K562 (cell line): ENCODE measurements around the gene TULP1. TPM values are rescaled to one million over a fixed set of nuclear protein-coding genes. Genes with fewer than 3 reads are reported as not detected.

Source experiments
- ATAC-seq: fragments of 200-7000 bp; cut with Tn5 transposase; 3 replicates; pipeline ENCODE4 v1.9.1; 2020; ENCODE audit warnings: moderate library complexity
- BruUV-seq: library from RNA; stranded (reverse); fragments of 400-500 nt; replicated peaks from 2 replicates; lab custom pipeline; 2021; lab: Mats Ljungman, UMichigan
- CTCF ChIA-PET: fragments of 300-600 bp; formaldehyde crosslinking; extraction: SDS; loops from one replicate; lab custom pipeline; 2021; ENCODE audit warnings: low intra/inter-chr PET ratio; lab: Yijun Ruan, JAX
- POLR2A ChIA-PET: fragments of 300-600, 350-650 bp; sonication (Branson Sonifier 250); formaldehyde crosslinking; extraction: SDS; loops from one replicate; lab custom pipeline; 2021; ENCODE audit warnings: antibody characterized with exemption, inconsistent platforms; lab: Yijun Ruan, JAX
- DNase-seq, 4 experiments: peaks; one replicate each; pipeline versions ENCODE4 v3.0.0 to v3.0.0-alpha.2; 2011 to 2018; ENCODE audit warnings: low spot score in 3 of 4, mixed read lengths in 3 of 4; ENCODE audit errors: extremely low read depth in 1 of 4
- FAIRE-seq: peaks from 2 replicates; lab custom pipeline; 2011; peaks lifted over from hg19 to GRCh38; lab: Jason Lieb, UNC
- H2AFZ ChIP-seq: 2 replicates; pipeline ENCODE4 v1.6.0; 2011; ENCODE audit warnings: low read depth, low read length, control low read depth, inconsistent platforms
- H3K27ac ChIP-seq: fragments of 200-600 bp; 3 replicates; pipeline ENCODE4 v1.8.0; 2011; ENCODE audit warnings: low read depth, mild to moderate bottlenecking, control low read depth, inconsistent platforms, low read length, moderate library complexity, mixed read lengths; ENCODE audit errors: extremely low read depth
- H3K27me3 ChIP-seq, 2 experiments: fragments of 300-600 bp in 1 of 2; 2 replicates in 1 of 2; 3 replicates in 1 of 2; pipeline versions ENCODE4 v1.6.0 to v1.8.0; 2011; ENCODE audit warnings: inconsistent platforms in 2 of 2, low read length in 2 of 2, mild to moderate bottlenecking in 1 of 2, mixed read lengths in 1 of 2, moderate library complexity in 1 of 2; ENCODE audit not compliant: control insufficient read depth in 2 of 2, insufficient read depth in 2 of 2
- H3K36me3 ChIP-seq: fragments of 300-600 bp; 3 replicates; pipeline ENCODE4 v1.8.0; 2011; ENCODE audit warnings: mild to moderate bottlenecking, low read length, inconsistent platforms; ENCODE audit not compliant: control insufficient read depth, insufficient read depth
- H3K4me1 ChIP-seq, 2 experiments: fragments of 200-600 bp in 1 of 2; replicated peaks in 1 of 2; 2 replicates in 1 of 2; 3 replicates in 1 of 2; pipeline versions ENCODE4 v1.5.1 to v1.8.0; 2011; ENCODE audit warnings: inconsistent platforms in 2 of 2, low read length in 2 of 2, mild to moderate bottlenecking in 1 of 2, mixed read lengths in 1 of 2, moderate library complexity in 1 of 2; ENCODE audit not compliant: control insufficient read depth in 2 of 2, insufficient read depth in 2 of 2
- H3K4me2 ChIP-seq: 2 replicates; pipeline ENCODE4 v1.6.1; 2011; ENCODE audit warnings: low read length, control low read depth, inconsistent platforms, mixed read lengths; ENCODE audit not compliant: insufficient read depth
- H3K4me3 ChIP-seq: fragments of 200-600 bp; sonication (generic), shearing (Covaris generic); 2 replicates; pipeline ENCODE4 v1.5.1; 2016; ENCODE audit warnings: control low read depth, inconsistent platforms
- H3K79me2 ChIP-seq: fragments of 200-600 bp; 3 replicates; pipeline ENCODE4 v1.8.0; 2011; ENCODE audit warnings: low read length, inconsistent platforms; ENCODE audit not compliant: control insufficient read depth, insufficient read depth
- H3K9ac ChIP-seq, 2 experiments: 2 replicates each; pipeline versions ENCODE4 v1.6.0 to v1.6.1; 2011; ENCODE audit warnings: low read depth in 2 of 2, low read length in 2 of 2, control low read depth in 1 of 2, inconsistent platforms in 1 of 2, mild to moderate bottlenecking in 1 of 2, mixed read lengths in 1 of 2; ENCODE audit not compliant: insufficient read depth in 1 of 2
- H3K9me1 ChIP-seq: one replicate; pipeline ENCODE4 v1.6.0; 2011; ENCODE audit warnings: inconsistent platforms, mild to moderate bottlenecking, low read length, moderate library complexity; ENCODE audit not compliant: control insufficient read depth, insufficient read depth
- H3K9me3 ChIP-seq: replicated peaks from 2 replicates; pipeline ENCODE4 v1.5.1; 2011; ENCODE audit warnings: low read depth, low read length, inconsistent platforms; ENCODE audit not compliant: control insufficient read depth, insufficient read depth
- H4K20me1 ChIP-seq: replicated peaks from 2 replicates; pipeline ENCODE4 v1.6.1; 2011; ENCODE audit warnings: low read length, inconsistent platforms, mixed read lengths; ENCODE audit not compliant: control insufficient read depth, insufficient read depth
- BCOR ChIP-seq: fragments of 450-650 bp; IDR thresholded peaks from 2 replicates; pipeline ENCODE4 v1.6.1; 2016
- BMI1 ChIP-seq: fragments of 150-350 bp; IDR thresholded peaks from 2 replicates; pipeline ENCODE4 v1.6.1; 2014; ENCODE audit warnings: low read length
- BRF2 ChIP-seq: IDR thresholded peaks from 3 replicates; pipeline ENCODE4 v1.6.1; 2011; ENCODE audit warnings: borderline replicate concordance, mild to moderate bottlenecking; ENCODE audit not compliant: insufficient read length, insufficient read depth
- ELF2 ChIP-seq: fragments of 250-450 bp; sonication (Bioruptor Pico); IDR thresholded peaks from 2 replicates; pipeline ENCODE4 v1.5.0; 2021; ENCODE audit warnings: mild to moderate bottlenecking
- GMEB1 ChIP-seq: fragments of 250-450 bp; sonication (Bioruptor Pico); IDR thresholded peaks from 2 replicates; pipeline ENCODE4 v1.4.0; 2020; ENCODE audit warnings: mild to moderate bottlenecking
- HNRNPLL ChIP-seq: fragments of 200-400 bp; formaldehyde crosslinking; IDR thresholded peaks from 2 replicates; pipeline ENCODE4 v1.6.1; 2017; ENCODE audit warnings: low read length, low read depth, mild to moderate bottlenecking; ENCODE audit not compliant: poor library complexity, severe bottlenecking
- NCOA2 ChIP-seq, 2 experiments: fragments of 450-650 bp; IDR thresholded peaks; 2 replicates each; pipeline ENCODE4 v1.6.1; 2018; ENCODE audit warnings: mild to moderate bottlenecking in 2 of 2, moderate library complexity in 1 of 2; ENCODE audit not compliant: partially characterized antibody in 2 of 2
- NFYB ChIP-seq: IDR thresholded peaks from 2 replicates; pipeline ENCODE4 v1.6.1; 2011; ENCODE audit warnings: mild to moderate bottlenecking, moderate library complexity; ENCODE audit not compliant: insufficient read length; ENCODE audit errors: extremely low read depth
- PKNOX1 ChIP-seq: fragments of 450-650 bp; IDR thresholded peaks from 2 replicates; pipeline ENCODE4 v1.6.1; 2016
- RBM22 ChIP-seq: fragments of 200-400 bp; formaldehyde crosslinking; IDR thresholded peaks from 2 replicates; pipeline ENCODE4 v1.6.1; 2018; ENCODE audit warnings: low read length, low read depth; ENCODE audit not compliant: poor library complexity, severe bottlenecking
- RBM25 ChIP-seq: fragments of 200-400 bp; formaldehyde crosslinking; IDR thresholded peaks from 2 replicates; pipeline ENCODE4 v1.6.1; 2018; ENCODE audit warnings: low read length, low read depth, moderate library complexity; ENCODE audit not compliant: severe bottlenecking
- TAF15 ChIP-seq: fragments of 200-400 bp; formaldehyde crosslinking; IDR thresholded peaks from 2 replicates; pipeline ENCODE4 v1.6.1; 2017; ENCODE audit warnings: mild to moderate bottlenecking, low read depth, low read length, moderate library complexity
- TAF7 ChIP-seq: fragments of 450-650 bp; IDR thresholded peaks from 2 replicates; pipeline ENCODE4 v1.6.1; 2016; ENCODE audit warnings: missing genetic modification characterization, missing compliant biosample characterization
- ZBTB1 ChIP-seq: sonication (generic); formaldehyde crosslinking; IDR thresholded peaks from 2 replicates; pipeline ENCODE4 v1.8.1; 2023; ENCODE audit warnings: missing genetic modification reagents, low read depth, mild to moderate bottlenecking, borderline replicate concordance
- ZFP36 ChIP-seq: fragments of 150-350 bp; IDR thresholded peaks from 2 replicates; pipeline ENCODE4 v1.6.1; 2018; ENCODE audit warnings: low read length, low read depth; ENCODE audit not compliant: partially characterized antibody
- ZNF133 ChIP-seq: fragments of 250-450 bp; sonication (Bioruptor Pico); IDR thresholded peaks from 2 replicates; pipeline ENCODE4 v1.4.0; 2020; ENCODE audit warnings: mild to moderate bottlenecking
- ZNF384 ChIP-seq: IDR thresholded peaks from 2 replicates; pipeline ENCODE4 v1.6.1; 2012; ENCODE audit warnings: low read depth, low read length, improper control_type of control experiment
- ZNF436 ChIP-seq: fragments of 250-450, 450-650 bp; sonication (Bioruptor Pico); formaldehyde crosslinking; IDR thresholded peaks from 2 replicates; pipeline ENCODE4 v1.7.0; 2020; ENCODE audit warnings: mild to moderate bottlenecking
- ZNF717 ChIP-seq: fragments of 250-450 bp; sonication (Bioruptor Pico); IDR thresholded peaks from 2 replicates; pipeline ENCODE4 v1.5.0; 2021
- ZSCAN32 ChIP-seq: fragments of 450-650 bp; formaldehyde crosslinking; IDR thresholded peaks from 2 replicates; pipeline ENCODE4 v1.4.0; 2020; ENCODE audit warnings: mild to moderate bottlenecking, moderate library complexity
- WGBS: fragments of 100-300 bp; shearing (Covaris generic); methylation state at CpG from one replicate; pipeline ENCODE4 v1.1.6; 2016; ENCODE audit warnings: low coverage, mixed read lengths; ENCODE audit not compliant: insufficient coverage; ENCODE audit errors: missing lambda C conversion rate; 5-methylcytosine and 5-hydroxymethylcytosine counted together
- in situ Hi-C: fragments of 300-500 bp; cut with MboI; formaldehyde crosslinking; loops from 4 replicates; pipeline ENCODE4 v1.15.0; 2018; ENCODE audit warnings: inconsistent platforms, mixed read lengths
- intact Hi-C: fragments of 100-400 bp; cut with micrococcal nuclease; formaldehyde crosslinking; loops from 2 replicates; pipeline ENCODE4 v1.14.2; 2022
- polyA plus RNA-seq, 8 experiments: library from polyadenylated mRNA; depleted of rRNA in 4 of 8; stranded (reverse) in 5 of 8; unstranded in 3 of 8; fragments of >200 nt; fragmentation: Nextera tagmentation in 2 of 8; fragmentation: Illumina TruSeq in 1 of 8; extraction: Ambion mirVana in 2 of 8; extraction: Trizol in 1 of 8; gene quantifications; 2 replicates each; pipeline versions ENCODE4 v1.2.1 to v1.2.3, GENCODE V29; 2011 to 2014; ENCODE audit warnings: inconsistent platforms in 1 of 8, missing spikeins in 1 of 8
- total RNA-seq, 7 experiments: library from RNA; depleted of rRNA in 6 of 7; stranded (reverse); fragments of >200 nt in 6 of 7; fragmentation: Illumina TruSeq in 2 of 7; extraction: Trizol in 2 of 7; gene quantifications; 2 replicates each; pipeline versions ENCODE4 v1.2.1 to v1.2.3, GENCODE V29; 2011 to 2021; ENCODE audit warnings: low replicate concordance in 1 of 7

Gene TULP1
- total and polyA plus RNA-seq, 9 of the 15 experiments (the other 6 are each of a cell fraction or from before 2014, with no cell fraction given), result 0.06 to 0.17 (median 0.09) TPM; not detected in 6

GRCh38 chr6:35483893-35484645 is 28.6 kb downstream of the TULP1 start:
- no peaks in the 10 kb centered on the region for H3K9me1 ChIP-seq
- H3K9me3 ChIP-seq, result no peaks in the 10 kb centered on the region
- H3K9ac ChIP-seq, result peak overlapping the region in 1 of 2 experiments; percentile 46; a peak in 2 of 4 replicates
- POLR2A ChIA-PET, result interaction anchor here (0.5 to 9.5 kb wide), 4 partner anchors 9 to 278 kb away, joined by 3 to 167 read pairs (median 4); partner anchors contain the start of gene RPL10A
- no peaks in the 10 kb centered on the region for H3K27me3 ChIP-seq
- H3K27ac ChIP-seq, result no peak overlapping the region
- peaks cover under 1% of the 10 kb centered on the region; the same call in 1 of the 3 replicates for H3K79me2 ChIP-seq
- DNase-seq, result no peak
- FAIRE-seq, result no peak
- no TSS peak for BruUV-seq
- CTCF ChIA-PET, result no interaction called here
- no peak overlapping the region for H3K4me3 ChIP-seq
- intact Hi-C loops (no loop called here), in situ Hi-C loops (no loop called here)
- no peak overlapping the region for H3K4me2 ChIP-seq
- no peak for ATAC-seq
- WGBS, result 76% methylated on average over 13 of the region's 13 CpGs
- H4K20me1 ChIP-seq, result peaks cover 11% of the 10 kb centered on the region; the same call in 1 of the 2 replicates
- no peak overlapping the region for H2AFZ ChIP-seq
- no peaks in the 10 kb centered on the region; the same call in 2 of the 3 replicates for H3K36me3 ChIP-seq
- peaks cover 23 to 37% of the 10 kb centered on the region in 2 experiments for H3K4me1 ChIP-seq
- TF ChIP-seq ZNF717 (no peak), ELF2 (no peak), NCOA2 (IDR thresholded peaks at IDR 0.05; ENCODE audit: partially characterized antibody in 2 of 2) (no peak), TAF15 (no peak), ZNF436 (CRISPR knock-in tag) (0 out of 2 replicates have a peak, but pooled peaks have one; percentile 65), RBM22 (no peak), BRF2 (no peak), ZNF133 (CRISPR knock-in tag) (no peak), ZNF384 (no peak), ZSCAN32 (no peak), PKNOX1 (no peak), TAF7 (tag) (no peak), HNRNPLL (no peak), BMI1 (no peak), GMEB1 (no peak), ZFP36 (peak; percentile 94), ZBTB1 (CRISPR knock-in tag) (no peak), RBM25 (peak; percentile 56), NFYB (no peak), BCOR (0 out of 2 replicates have a peak, but pooled peaks have one; percentile 16)
